Measurements from ENCODE around the gene ADRA2B.

The ADRA2B gene

GRCh38 chr2:96105994-96106715 lies 10.2 kb downstream of the ADRA2B start:
- DNase-seq (ENCODE audit: low read depth in 2 of 2), result no peak

GRCh38 chr2:96105152-96105915 lies 11.0 kb downstream of the ADRA2B start:
- DNase-seq (ENCODE audit: low read depth in 2 of 2), result no peak

- DNase-seq (ENCODE audit: low read depth in 2 of 2), result no peak
These were observed 11.9 kb downstream of the ADRA2B start for GRCh38 chr2:96104487-96104861.

GRCh38 chr2:96103761-96104486 lies 12.4 kb downstream of the ADRA2B start:
- DNase-seq (ENCODE audit: low read depth in 2 of 2), result no peak

- DNase-seq (ENCODE audit: low read depth in 2 of 2), result no peak
These were observed 13.2 kb downstream of the ADRA2B start for GRCh38 chr2:96103187-96103601.

GRCh38 chr2:96102596-96103186 lies 13.7 kb downstream of the ADRA2B start:
- no peak for DNase-seq (ENCODE audit: low read depth in 2 of 2)

- no peak for DNase-seq (ENCODE audit: low read depth in 2 of 2)
These were observed 15.5 kb downstream of the ADRA2B start for GRCh38 chr2:96100893-96101304.

GRCh38 chr2:96099861-96100798 lies 16.2 kb downstream of the ADRA2B start:
- DNase-seq (ENCODE audit: low read depth in 2 of 2), result no peak

- no peak for DNase-seq (ENCODE audit: low read depth in 2 of 2)
These were observed 17.3 kb downstream of the ADRA2B start for GRCh38 chr2:96098900-96099590.

GRCh38 chr2:96097951-96098823 lies 18.2 kb downstream of the ADRA2B start:
- no peak for DNase-seq (ENCODE audit: low read depth in 2 of 2)

GRCh38 chr2:96097441-96097840 lies 18.9 kb downstream of the ADRA2B start:
- DNase-seq (ENCODE audit: low read depth in 2 of 2), result no peak

- no peak for DNase-seq (ENCODE audit: low read depth in 2 of 2)
These were observed 21.2 kb downstream of the ADRA2B start for GRCh38 chr2:96095116-96095636.

- no peak for DNase-seq (ENCODE audit: low read depth in 2 of 2)
These were observed 22.8 kb downstream of the ADRA2B start for GRCh38 chr2:96093528-96093927.

GRCh38 chr2:96092951-96093350 lies 23.4 kb downstream of the ADRA2B start:
- no peak for DNase-seq (ENCODE audit: low read depth in 2 of 2)

GRCh38 chr2:96092573-96092877 lies 23.8 kb downstream of the ADRA2B start:
- no peak for DNase-seq (ENCODE audit: low read depth in 2 of 2)

GRCh38 chr2:96091711-96092572 lies 24.4 kb downstream of the ADRA2B start:
- DNase-seq (ENCODE audit: low read depth in 2 of 2), result no peak

GRCh38 chr2:96091141-96091710 lies 25.1 kb downstream of the ADRA2B start:
- DNase-seq (ENCODE audit: low read depth in 2 of 2), result no peak

Measured in activated CD4-positive, alpha-beta T cell treated with anti-CD3 and anti-CD28 coated beads for 24 hours (primary cell).